Prostate gland (tissue), 2 donors: ENCODE results near the gene TXNL1.

ENCODE experiments used
- CTCF ChIP-seq, 4 experiments: fragments of 200-600 bp in 2 of 4; fragments of 450-650 bp in 2 of 4; sonication (generic) in 2 of 4; IDR thresholded peaks; 1 replicate in 3 of 4; 2 replicates in 1 of 4; pipeline ENCODE4 v1.5.1; 2016 to 2019; ENCODE audit warnings: antibody characterized with exemption in 4 of 4, mild to moderate bottlenecking in 2 of 4, moderate library complexity in 2 of 4
- POLR2A ChIP-seq: fragments of 450-650 bp; IDR thresholded peaks from one replicate; pipeline ENCODE4 v1.6.1; 2016; ENCODE audit warnings: antibody characterized with exemption, mild to moderate bottlenecking

- TF ChIP-seq CTCF (IDR thresholded peaks at IDR 0.05), result no peak
- TF ChIP-seq POLR2A, result no peak
Measured at GRCh38 chr18:56570978-56571377, 67.4 kb downstream of the TXNL1 start.
